ENCODE measurements around the gene ETF1. TPM values are rescaled to one million over a fixed set of nuclear protein-coding genes. Genes with fewer than 3 reads are reported as not detected.
A peak's percentile ranks its signal among the peaks of the same experiment; 100 is the strongest.

Gene ETF1
- total RNA-seq, 2 donors from 2014 or later: 24.9 to 36.6 TPM

- H3K4me3 ChIP-seq: no peak overlapping the region
- intact Hi-C loops (cut with DNase I): loop anchor here (5.0 to 10.0 kb wide), 2 partner anchors 43 to 85 kb away; partner anchors contain the start of gene ETF1
- TF ChIP-seq CTCF (IDR thresholded peaks at IDR 0.05): no peak
- 74 to 76% methylated on average over 8 to 11 of the region's 11 CpGs for WGBS, 2 donors
- H3K36me3 ChIP-seq (replicated peaks in 1 of 2; ENCODE audit: insufficient read depth in 1 of 2, low read depth in 2 of 2): no peaks in the 10 kb centered on the region
- DNase-seq (peak in 1 of 4 donors; percentile 61), ATAC-seq (no peak)
- H3K27ac ChIP-seq: no peak overlapping the region
- no peaks in the 10 kb centered on the region for H3K9me3 ChIP-seq
- H3K27me3 ChIP-seq: no peaks in the 10 kb centered on the region
- H3K4me1 ChIP-seq: peaks cover 8% of the 10 kb centered on the region
These were observed 83.6 kb downstream of the ETF1 start for GRCh38 chr5:138459311-138459933.

- ATAC-seq: no peak
- DNase-seq: no peak
- Histone ChIP-seq H3K36me3 (replicated peaks in 1 of 2; ENCODE audit: insufficient read depth in 1 of 2, low read depth in 2 of 2) (no peaks in the 10 kb centered on the region), H3K9me3 (no peaks in the 10 kb centered on the region), H3K27ac (no peak overlapping the region), H3K27me3 (no peaks in the 10 kb centered on the region), H3K4me1 (peaks cover 8% of the 10 kb centered on the region), H3K4me3 (no peak overlapping the region)
- intact Hi-C loops (cut with DNase I): loop anchor here (5.0 to 10.0 kb wide), 2 partner anchors 43 to 86 kb away; partner anchors contain the start of gene ETF1
- TF ChIP-seq POLR2A (IDR thresholded peaks at IDR 0.05) (no peak), CTCF (IDR thresholded peaks at IDR 0.05) (no peak)
- WGBS, 2 donors: 70 to 73% methylated on average over 9 of the region's 9 CpGs
These were observed 84.2 kb downstream of the ETF1 start for GRCh38 chr5:138458856-138459255.

GRCh38 chr5:138458384-138458783 lies 84.7 kb downstream of the ETF1 start:
- H3K4me1 ChIP-seq: peaks cover 3% of the 10 kb centered on the region
- no peak overlapping the region for H3K4me3 ChIP-seq
- TF ChIP-seq POLR2A (IDR thresholded peaks at IDR 0.05) (no peak), CTCF (IDR thresholded peaks at IDR 0.05) (no peak)
- ATAC-seq (no peak), DNase-seq (no peak)
- no peaks in the 10 kb centered on the region for H3K36me3 ChIP-seq (replicated peaks in 1 of 2; ENCODE audit: insufficient read depth in 1 of 2, low read depth in 2 of 2)
- no peaks in the 10 kb centered on the region for H3K9me3 ChIP-seq
- intact Hi-C loops (cut with DNase I): loop anchor here (5.0 to 10.0 kb wide), 2 partner anchors 44 to 86 kb away; partner anchors contain the start of gene ETF1
- H3K27ac ChIP-seq: no peak overlapping the region
- H3K27me3 ChIP-seq: no peaks in the 10 kb centered on the region
- 34 to 53% methylated on average over 10 to 11 of the region's 11 CpGs for whole genome bisulfite sequencing, 2 donors

GRCh38 chr5:138457531-138458275 lies 85.3 kb downstream of the ETF1 start:
- Histone ChIP-seq H3K4me3 (no peak overlapping the region), H3K4me1 (no peaks in the 10 kb centered on the region), H3K9me3 (no peaks in the 10 kb centered on the region), H3K27me3 (no peaks in the 10 kb centered on the region), H3K27ac (no peak overlapping the region), H3K36me3 (replicated peaks in 1 of 2; ENCODE audit: insufficient read depth in 1 of 2, low read depth in 2 of 2) (no peaks in the 10 kb centered on the region)
- ATAC-seq (no peak), DNase-seq (no peak)
- WGBS, 2 donors: 61 to 67% methylated on average over 11 to 12 of the region's 12 CpGs
- TF ChIP-seq CTCF (IDR thresholded peaks at IDR 0.05) (no peak), POLR2A (IDR thresholded peaks at IDR 0.05) (no peak)
- intact Hi-C loops (cut with DNase I): loop anchor here (5.0 to 10.0 kb wide), 2 partner anchors 45 to 87 kb away; partner anchors contain the start of gene ETF1

Small RNAs within 50 kb of the gene (small RNA-seq; reads per million reads assigned to genes)
- 57.2 reads per million, percentile 96 among the genes with 10 or more reads in this experiment for gene RF00154
- gene SNORD63: 544 reads per million, percentile 98 among the genes with 10 or more reads in this experiment

Other genes with a start within 250 kb of the ETF1 start
- gene CDC25C, start 211.4 kb downstream of the ETF1 start, total RNA-seq: not detected
- 10 to 100 TPM; 12.5 to 33.7 TPM for gene FAM53C, start 205.0 kb downstream of the ETF1 start, total RNA-seq
- gene KDM3B, start 190.6 kb downstream of the ETF1 start, total RNA-seq: 10 to 100 TPM; 29.7 to 42.3 TPM
- gene REEP2, start 104.2 kb downstream of the ETF1 start, total RNA-seq: 10 to 100 TPM in 1 of 2 donors, 1 to 10 TPM in 1; 1.8 to 11.2 TPM
- 100 to 1,000 TPM in 1 of 2 donors, 10 to 100 TPM in 1; 51.1 to 139 TPM for gene EGR1, start 77.8 kb downstream of the ETF1 start, total RNA-seq
- gene HSPA9, start 32.2 kb upstream of the ETF1 start, total RNA-seq: 10 to 100 TPM; 79.8 to 98.3 TPM
- gene CTNNA1, start 210.2 kb upstream of the ETF1 start, total RNA-seq: 100 to 1,000 TPM; 107 to 140 TPM